Measurements from ENCODE around the gene ZNF664. TPM values are rescaled to one million over a fixed set of nuclear protein-coding genes. Genes with fewer than 3 reads are reported as not detected.

The ZNF664 gene
- polyA plus RNA-seq, 3 donors, result 161 to 181 (median 171) TPM

Other genes starting within 250 kb of the ZNF664 start
- gene DNAH10, start 210.9 kb upstream of the ZNF664 start, polyA plus RNA-seq (ENCODE audit: insufficient read length in 3 of 3), result 1 to 10 TPM; 5.6 to 6.4 (median 5.8) TPM
- gene CCDC92, start 384 bp upstream of the ZNF664 start, polyA plus RNA-seq (ENCODE audit: insufficient read length in 3 of 3), result 10 to 100 TPM; 44.6 to 51.9 (median 48.4) TPM